K562 (cell line): ENCODE data around the gene VAMP8. TPM values are rescaled to one million over a fixed set of nuclear protein-coding genes. Genes with fewer than 3 reads are reported as not detected.

ENCODE experiments used
- BACH1 ChIP-seq: fragments of 200-800 bp; sonication (Bioruptor generic); IDR thresholded peaks from 2 replicates; pipeline ENCODE4 v1.6.1; 2016; ENCODE audit warnings: missing genetic modification characterization, missing compliant biosample characterization
- CBX1 ChIP-seq: sonication (generic); IDR thresholded peaks from 2 replicates; pipeline ENCODE4 v1.6.1; 2016; ENCODE audit warnings: antibody characterized with exemption, low read depth, mild to moderate bottlenecking
- CC2D1A ChIP-seq: fragments of 450-650 bp; IDR thresholded peaks from 2 replicates; pipeline ENCODE4 v1.6.1; 2017; ENCODE audit warnings: mild to moderate bottlenecking
- EGR1 ChIP-seq: fragments of 450-650 bp; conservative IDR thresholded peaks from 2 replicates; pipeline ENCODE4 v1.6.1; 2017; ENCODE audit warnings: mild to moderate bottlenecking
- ETS1 ChIP-seq: conservative IDR thresholded peaks from 2 replicates; pipeline ENCODE4 v1.6.1; 2011; ENCODE audit warnings: low read depth, mild to moderate bottlenecking, low read length; ENCODE audit not compliant: control insufficient read depth
- HDAC8 ChIP-seq: fragments of 450-650 bp; IDR thresholded peaks from 2 replicates; pipeline ENCODE4 v1.6.1; 2016; ENCODE audit warnings: mild to moderate bottlenecking, missing genetic modification characterization, moderate library complexity, missing compliant biosample characterization
- HEY1 ChIP-seq: fragments of 250-450 bp; sonication (Bioruptor Pico); IDR thresholded peaks from 2 replicates; pipeline ENCODE4 v1.5.0; 2020; ENCODE audit warnings: mild to moderate bottlenecking, moderate library complexity, borderline replicate concordance
- KLF1 ChIP-seq: fragments of 450-650 bp; IDR thresholded peaks from 2 replicates; pipeline ENCODE4 v1.6.1; 2016; ENCODE audit warnings: missing genetic modification characterization, missing compliant biosample characterization
- L3MBTL2 ChIP-seq: fragments of 450-650 bp; IDR thresholded peaks from 2 replicates; pipeline ENCODE4 v1.6.1; 2016; ENCODE audit warnings: mild to moderate bottlenecking, moderate library complexity
- LCOR ChIP-seq: sonication (generic); formaldehyde crosslinking; IDR thresholded peaks from 2 replicates; pipeline ENCODE4 v1.8.0; 2022; ENCODE audit warnings: mild to moderate bottlenecking, missing genetic modification reagents
- NBN ChIP-seq: fragments of 450-650 bp; IDR thresholded peaks from 2 replicates; pipeline ENCODE4 v1.6.1; 2016; ENCODE audit warnings: low read depth, mild to moderate bottlenecking
- NUFIP1 ChIP-seq: fragments of 450-650 bp; IDR thresholded peaks from 2 replicates; pipeline ENCODE4 v1.6.1; 2018; ENCODE audit not compliant: partially characterized antibody
- PHF20 ChIP-seq: fragments of 450-650 bp; IDR thresholded peaks from 2 replicates; pipeline ENCODE4 v1.6.1; 2018; ENCODE audit not compliant: partially characterized antibody
- PRMT5 ChIP-seq: sonication (generic); formaldehyde crosslinking; IDR thresholded peaks from 2 replicates; pipeline ENCODE4 v1.5.0; 2020; ENCODE audit warnings: missing genetic modification reagents
- RB1 ChIP-seq: fragments of 450-650 bp; IDR thresholded peaks from 2 replicates; pipeline ENCODE4 v1.6.1; 2017; ENCODE audit warnings: low read depth, mild to moderate bottlenecking
- SAP30 ChIP-seq: fragments of 200-600 bp; sonication (generic); IDR thresholded peaks from 2 replicates; pipeline ENCODE4 v1.6.1; 2012; ENCODE audit warnings: borderline replicate concordance, low read depth, mild to moderate bottlenecking, moderate library complexity, low read length, control low read depth, inconsistent platforms; ENCODE audit not compliant: insufficient read depth, poor library complexity, severe bottlenecking
- SIN3B ChIP-seq: fragments of 450-650 bp; IDR thresholded peaks from 2 replicates; pipeline ENCODE4 v1.6.1; 2017; ENCODE audit warnings: low read depth, mild to moderate bottlenecking, moderate library complexity
- UBTF ChIP-seq, 2 experiments: IDR thresholded peaks; 2 replicates each; pipeline ENCODE4 v1.6.1; 2012; ENCODE audit warnings: improper control_type of control experiment in 2 of 2, low read depth in 2 of 2, low read length in 2 of 2, borderline replicate concordance in 1 of 2
- ZBTB17 ChIP-seq: fragments of 450-650 bp; formaldehyde crosslinking; IDR thresholded peaks from 2 replicates; pipeline ENCODE4 v1.4.0; 2020; ENCODE audit warnings: mild to moderate bottlenecking
- ZFX ChIP-seq: sonication (generic); formaldehyde crosslinking; IDR thresholded peaks from 2 replicates; pipeline ENCODE4 v1.8.0; 2022; ENCODE audit warnings: mild to moderate bottlenecking, missing genetic modification reagents, moderate library complexity
- ZNF23 ChIP-seq: fragments of 250-450 bp; sonication (Bioruptor Pico); IDR thresholded peaks from 2 replicates; pipeline ENCODE4 v1.4.0; 2020; ENCODE audit warnings: mild to moderate bottlenecking
- polyA plus RNA-seq, 8 experiments: library from polyadenylated mRNA; depleted of rRNA in 4 of 8; stranded (reverse) in 5 of 8; unstranded in 3 of 8; fragments of >200 nt; fragmentation: Nextera tagmentation in 2 of 8; fragmentation: Illumina TruSeq in 1 of 8; extraction: Ambion mirVana in 2 of 8; extraction: Trizol in 1 of 8; gene quantifications; 2 replicates each; pipeline versions ENCODE4 v1.2.1 to v1.2.3, GENCODE V29; 2011 to 2014; ENCODE audit warnings: inconsistent platforms in 1 of 8, missing spikeins in 1 of 8
- total RNA-seq, 7 experiments: library from RNA; depleted of rRNA in 6 of 7; stranded (reverse); fragments of >200 nt in 6 of 7; fragmentation: Illumina TruSeq in 2 of 7; extraction: Trizol in 2 of 7; gene quantifications; 2 replicates each; pipeline versions ENCODE4 v1.2.1 to v1.2.3, GENCODE V29; 2011 to 2021; ENCODE audit warnings: low replicate concordance in 1 of 7
- TF ChIP-seq, protein P1 (sequence below): sonication (generic); formaldehyde crosslinking; IDR thresholded peaks from 2 replicates; pipeline ENCODE4 v1.8.0; 2022; ENCODE audit warnings: missing genetic modification reagents, mild to moderate bottlenecking, moderate library complexity, borderline replicate concordance

Gene VAMP8
- total and polyA plus RNA-seq, 9 of the 15 experiments (the other 6 are each of a cell fraction or from before 2014, with no cell fraction given) = 107 to 571 (median 248) TPM

GRCh38 chr2:85595301-85596025, 18.1 kb downstream of the VAMP8 start, which contains the start of gene RNF181 (continued):
- TF ChIP-seq, protein P1, sequence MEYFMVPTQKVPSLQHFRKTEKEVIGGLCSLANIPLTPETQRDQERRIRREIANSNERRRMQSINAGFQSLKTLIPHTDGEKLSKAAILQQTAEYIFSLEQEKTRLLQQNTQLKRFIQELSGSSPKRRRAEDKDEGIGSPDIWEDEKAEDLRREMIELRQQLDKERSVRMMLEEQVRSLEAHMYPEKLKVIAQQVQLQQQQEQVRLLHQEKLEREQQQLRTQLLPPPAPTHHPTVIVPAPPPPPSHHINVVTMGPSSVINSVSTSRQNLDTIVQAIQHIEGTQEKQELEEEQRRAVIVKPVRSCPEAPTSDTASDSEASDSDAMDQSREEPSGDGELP (CRISPR knock-in tag) = peak; percentile 50; the same call in 1 of the 2 replicates
- TF ChIP-seq L3MBTL2 (peak; percentile 77), PRMT5 (CRISPR knock-in tag) (no peak), ZNF23 (CRISPR knock-in tag) (0 out of 2 replicates have a peak, but pooled peaks have one; percentile 20), HDAC8 (tag) (no peak), ETS1 (peak; percentile 62; the same call in 1 of the 2 replicates), CC2D1A (peak; percentile 49; the same call in 1 of the 2 replicates), RB1 (peak; percentile 63; the same call in 1 of the 2 replicates), KLF1 (no peak), ZBTB17 (0 out of 2 replicates have a peak, but pooled peaks have one; percentile 27), LCOR (peak; percentile 63), PHF20 (peak; percentile 92), EGR1 (no peak), ZFX (CRISPR knock-in tag) (peak; percentile 76), NBN (no peak), HEY1 (peak; percentile 70; the same call in 1 of the 2 replicates), NUFIP1 (no peak), SAP30 (peak; percentile 75), BACH1 (no peak), SIN3B (peak; percentile 77), CBX1 (0 out of 2 replicates have a peak, but pooled peaks have one; percentile 25), UBTF (IDR thresholded peaks at IDR 0.05; ENCODE audit: borderline replicate concordance in 1 of 2, low read depth in 2 of 2, low read length in 2 of 2) (0 out of 4 replicates have a peak, but pooled peaks of 1 of the 2 experiments have one; percentile 53)
